22Rv1 (cell line): ENCODE data around the gene TMTC2.

ENCODE experiments used
- H3K27ac ChIP-seq: fragments of 450-650 bp; 2 replicates; pipeline ENCODE4 v1.5.1; 2017
- ZFX ChIP-seq: fragments of 450-650 bp; IDR thresholded peaks from 2 replicates; pipeline ENCODE4 v1.6.1; 2017; ENCODE audit warnings: antibody characterized with exemption, borderline replicate concordance
- TF ChIP-seq, protein P1 (sequence below): fragments of 450-650 bp; IDR thresholded peaks from 2 replicates; pipeline ENCODE4 v1.5.1; 2017; ENCODE audit warnings: mild to moderate bottlenecking

The TMTC2 gene

DNA sequence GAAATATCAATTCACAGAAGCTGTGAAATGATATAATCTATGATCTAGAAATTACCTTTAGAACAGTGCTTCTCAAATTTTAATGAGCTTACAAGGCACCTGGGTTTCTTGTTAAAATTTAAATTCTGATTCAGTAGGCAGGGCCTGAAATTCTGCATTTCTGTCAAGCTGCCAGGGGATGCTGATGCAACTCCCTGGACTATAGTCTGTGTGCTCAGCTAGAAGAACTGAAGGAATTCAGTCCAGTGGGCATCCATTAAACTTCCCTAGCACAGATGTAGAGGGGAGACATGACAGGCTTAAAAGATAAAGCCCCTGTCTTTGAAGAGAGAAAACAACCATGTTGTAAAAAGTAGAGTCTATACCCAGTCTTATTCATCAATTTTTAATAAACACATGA lies 441.8 kb downstream of the TMTC2 start:
- H3K27ac ChIP-seq, result no peak overlapping the region
- TF ChIP-seq, protein P1, sequence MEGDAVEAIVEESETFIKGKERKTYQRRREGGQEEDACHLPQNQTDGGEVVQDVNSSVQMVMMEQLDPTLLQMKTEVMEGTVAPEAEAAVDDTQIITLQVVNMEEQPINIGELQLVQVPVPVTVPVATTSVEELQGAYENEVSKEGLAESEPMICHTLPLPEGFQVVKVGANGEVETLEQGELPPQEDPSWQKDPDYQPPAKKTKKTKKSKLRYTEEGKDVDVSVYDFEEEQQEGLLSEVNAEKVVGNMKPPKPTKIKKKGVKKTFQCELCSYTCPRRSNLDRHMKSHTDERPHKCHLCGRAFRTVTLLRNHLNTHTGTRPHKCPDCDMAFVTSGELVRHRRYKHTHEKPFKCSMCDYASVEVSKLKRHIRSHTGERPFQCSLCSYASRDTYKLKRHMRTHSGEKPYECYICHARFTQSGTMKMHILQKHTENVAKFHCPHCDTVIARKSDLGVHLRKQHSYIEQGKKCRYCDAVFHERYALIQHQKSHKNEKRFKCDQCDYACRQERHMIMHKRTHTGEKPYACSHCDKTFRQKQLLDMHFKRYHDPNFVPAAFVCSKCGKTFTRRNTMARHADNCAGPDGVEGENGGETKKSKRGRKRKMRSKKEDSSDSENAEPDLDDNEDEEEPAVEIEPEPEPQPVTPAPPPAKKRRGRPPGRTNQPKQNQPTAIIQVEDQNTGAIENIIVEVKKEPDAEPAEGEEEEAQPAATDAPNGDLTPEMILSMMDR, result no peak
- TF ChIP-seq ZFX, result no peak

DNA sequence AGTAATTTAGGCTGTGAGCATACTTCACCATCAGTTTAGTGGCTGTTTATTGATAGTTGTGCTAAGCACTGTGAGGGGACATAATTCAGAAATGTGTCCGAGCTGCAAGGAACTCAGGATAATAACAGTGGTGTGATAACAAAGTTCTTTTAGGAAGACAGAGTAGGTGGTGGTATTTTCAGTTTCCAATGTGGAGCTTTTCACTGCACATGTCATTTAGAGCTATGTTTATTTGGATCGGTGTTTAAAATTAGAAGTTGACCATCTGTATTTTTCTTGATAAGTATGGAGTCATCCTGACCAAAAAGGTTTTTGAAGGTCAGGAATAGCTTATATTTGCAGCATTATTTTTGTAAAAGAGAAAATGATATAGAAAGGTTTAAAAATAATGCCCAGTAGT lies 443.5 kb downstream of the TMTC2 start:
- TF ChIP-seq, protein P1, result no peak
- TF ChIP-seq ZFX, result no peak
- no peak overlapping the region for H3K27ac ChIP-seq

DNA sequence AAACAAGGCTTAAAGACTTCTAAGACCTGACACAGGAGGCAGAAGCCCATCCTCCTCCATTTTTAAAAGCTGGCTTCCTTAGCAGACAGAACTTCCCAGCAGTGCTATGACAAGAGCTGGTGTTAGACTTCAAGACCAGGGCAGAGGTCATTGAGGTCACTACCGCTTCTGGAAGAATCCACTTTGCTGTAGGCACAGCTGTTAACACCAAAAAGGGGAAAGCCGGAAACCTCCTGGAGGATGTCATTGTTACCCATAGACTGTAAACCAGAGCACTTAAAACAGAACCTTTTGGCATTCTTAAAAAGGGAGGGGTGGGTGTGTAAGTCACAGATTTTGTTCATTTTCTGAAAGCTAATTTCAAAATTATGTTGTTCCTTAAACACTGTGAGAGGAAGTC lies 445.7 kb downstream of the TMTC2 start:
- TF ChIP-seq, protein P1, result no peak
- TF ChIP-seq ZFX, result no peak

DNA sequence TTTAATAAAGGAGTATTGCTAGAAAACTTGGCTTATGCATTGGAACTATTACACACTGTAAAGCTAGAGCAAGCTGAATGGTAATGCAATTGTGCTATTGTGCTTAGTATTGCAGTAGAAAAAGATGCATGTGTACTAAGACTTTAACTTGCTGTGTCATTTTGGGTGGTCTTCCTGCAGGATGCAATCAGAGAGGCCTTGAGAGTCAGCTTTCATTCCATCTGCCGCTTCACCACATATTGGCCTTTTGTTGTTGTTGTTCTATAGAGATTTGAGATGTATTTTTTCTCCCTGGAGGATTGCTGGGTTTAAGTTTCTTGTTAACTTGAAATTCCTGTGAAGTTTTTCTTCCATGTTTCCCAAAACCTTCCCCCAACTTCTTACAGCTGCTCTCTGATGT lies 449.7 kb downstream of the TMTC2 start:
- no peak overlapping the region for H3K27ac ChIP-seq
- TF ChIP-seq, protein P1, result no peak
- TF ChIP-seq ZFX, result no peak

More for the DNA sequence above, 445.7 kb downstream of the TMTC2 start:
- no peak overlapping the region for H3K27ac ChIP-seq

DNA sequence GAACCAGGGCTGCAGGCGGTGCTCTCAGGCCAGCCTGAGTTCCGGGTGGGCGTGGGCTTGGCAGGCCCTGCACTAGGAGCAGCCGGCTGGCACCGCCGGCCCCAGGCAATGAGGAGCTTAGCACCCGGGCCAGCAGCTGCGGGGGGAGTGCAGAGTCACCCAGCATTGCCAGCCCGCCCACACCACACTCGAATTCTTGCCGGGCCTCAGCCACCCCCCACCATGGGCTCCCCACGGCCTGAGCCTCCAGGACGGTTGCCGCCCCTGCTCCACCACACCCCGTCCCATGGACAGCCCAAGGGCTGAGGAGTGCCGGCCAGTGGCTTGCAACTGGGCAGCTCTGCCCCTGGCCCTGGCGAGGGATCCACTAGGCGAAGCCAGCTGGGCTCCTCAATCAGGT lies 453.4 kb downstream of the TMTC2 start:
- no peak overlapping the region for H3K27ac ChIP-seq
- no peak for TF ChIP-seq ZFX
- TF ChIP-seq, protein P1, result no peak

DNA sequence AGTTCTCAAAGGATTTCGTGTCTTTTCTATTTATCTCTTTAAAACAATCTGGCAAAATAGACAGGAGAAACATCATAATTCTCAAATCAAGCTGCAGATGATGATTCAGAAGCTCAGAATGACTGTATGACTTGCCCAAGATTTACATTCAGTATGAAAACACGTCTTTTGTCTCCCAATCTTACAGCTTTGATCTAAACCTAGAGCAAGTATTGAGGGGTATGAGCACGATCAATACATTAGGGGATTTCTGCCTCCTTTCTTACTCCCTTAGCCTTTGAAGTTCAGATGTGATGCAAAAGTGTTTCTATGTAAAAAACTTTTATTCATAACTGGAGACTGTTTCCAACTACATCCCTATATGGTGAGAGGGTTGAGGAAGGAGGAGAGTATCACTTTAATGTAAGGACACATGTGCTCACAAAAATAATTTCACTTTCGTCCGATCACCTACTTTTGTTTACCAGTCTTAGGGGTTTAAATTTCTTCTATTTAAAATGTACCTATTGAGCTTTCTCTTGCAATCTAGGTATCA lies 454.8 kb downstream of the TMTC2 start:
- TF ChIP-seq, protein P1, result no peak
- no peak for TF ChIP-seq ZFX
- no peak overlapping the region for H3K27ac ChIP-seq

DNA sequence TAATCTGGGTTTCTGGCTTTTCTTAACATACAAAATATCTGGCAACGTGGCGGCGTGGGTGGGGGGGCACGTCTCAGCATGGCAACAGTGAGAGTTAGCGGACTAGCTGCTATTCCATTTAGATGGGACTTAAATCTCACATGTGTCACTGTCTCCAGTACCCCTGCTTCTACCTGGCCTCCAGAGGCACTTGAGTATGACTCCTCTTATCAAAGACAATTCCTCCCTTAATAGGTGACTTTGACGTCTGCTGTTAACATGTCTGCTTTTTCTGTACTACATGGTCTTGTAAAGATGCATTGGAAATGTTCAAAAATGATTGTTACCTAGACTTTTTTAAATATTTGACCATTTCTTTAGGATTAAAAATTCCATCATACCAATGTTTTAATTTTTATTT lies 456.2 kb downstream of the TMTC2 start:
- no peak overlapping the region for H3K27ac ChIP-seq
- no peak for TF ChIP-seq ZFX
- TF ChIP-seq, protein P1, result no peak
